COLO829 (cell line): Measurements from ENCODE around the gene PROSER1.
"Not testable (repeated sequence)": the region's sequence is repeated elsewhere in the genome, so short reads cannot be mapped to it uniquely, and the experiment has no call there.

Experiments
- DNase-seq: peaks from one replicate; pipeline ENCODE4 v3.0.0; 2012; ENCODE audit warnings: low spot score

The PROSER1 gene

GRCh38 chr13:39023761-39024160, 14.1 kb downstream of the PROSER1 start:
- DNase-seq, result no peak

DNA sequence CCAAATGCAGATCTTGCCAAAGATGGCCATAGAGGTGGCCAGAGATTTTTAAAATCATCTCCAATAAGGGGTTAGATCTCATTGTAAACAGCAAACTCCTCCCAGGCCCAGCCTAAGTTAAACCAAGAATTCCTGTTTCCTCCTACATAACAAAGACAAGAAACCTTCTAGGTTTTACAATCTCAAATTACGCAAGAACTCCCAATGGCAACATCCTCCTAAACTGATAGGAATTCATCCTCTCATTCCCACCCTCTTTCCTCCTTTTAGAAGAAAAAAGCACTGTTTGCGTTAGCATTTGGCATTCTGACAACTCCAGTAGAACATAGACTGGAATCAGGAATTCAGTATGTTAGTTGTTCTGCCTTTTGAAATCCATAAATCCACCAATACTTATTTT, 14.6 kb downstream of the PROSER1 start:
- DNase-seq, result no peak

GRCh38 chr13:39020853-39021462, 16.9 kb downstream of the PROSER1 start:
- no peak for DNase-seq

- DNase-seq, result peak; percentile 29
Observed at GRCh38 chr13:39016787-39017186, 21.1 kb downstream of the PROSER1 start.

- no peak for DNase-seq
Observed at GRCh38 chr13:39016087-39016486, 21.8 kb downstream of the PROSER1 start.

DNA sequence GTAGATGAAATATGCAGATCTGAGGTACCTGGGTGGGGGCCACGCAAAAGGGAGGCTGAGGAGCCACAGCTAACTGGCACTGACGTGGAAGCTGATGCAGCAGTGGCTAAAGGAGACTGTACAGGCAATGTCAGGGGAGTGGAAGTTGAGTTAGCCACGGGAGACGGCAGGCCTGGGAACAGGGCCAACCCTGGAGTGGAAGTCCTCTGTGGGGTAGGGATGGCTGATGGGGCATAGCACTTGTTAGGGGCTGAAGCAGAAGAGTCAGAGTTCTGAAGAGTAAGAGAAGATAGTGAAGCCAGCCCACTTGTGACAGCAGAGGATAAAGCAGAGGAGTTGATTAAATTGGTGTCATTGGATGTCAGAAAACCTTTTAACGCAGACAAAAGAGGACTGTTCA, 24.4 kb downstream of the PROSER1 start:
- no peak for DNase-seq

- DNase-seq, result no peak
Observed at GRCh38 chr13:39012608-39013007, 25.3 kb downstream of the PROSER1 start.

DNA sequence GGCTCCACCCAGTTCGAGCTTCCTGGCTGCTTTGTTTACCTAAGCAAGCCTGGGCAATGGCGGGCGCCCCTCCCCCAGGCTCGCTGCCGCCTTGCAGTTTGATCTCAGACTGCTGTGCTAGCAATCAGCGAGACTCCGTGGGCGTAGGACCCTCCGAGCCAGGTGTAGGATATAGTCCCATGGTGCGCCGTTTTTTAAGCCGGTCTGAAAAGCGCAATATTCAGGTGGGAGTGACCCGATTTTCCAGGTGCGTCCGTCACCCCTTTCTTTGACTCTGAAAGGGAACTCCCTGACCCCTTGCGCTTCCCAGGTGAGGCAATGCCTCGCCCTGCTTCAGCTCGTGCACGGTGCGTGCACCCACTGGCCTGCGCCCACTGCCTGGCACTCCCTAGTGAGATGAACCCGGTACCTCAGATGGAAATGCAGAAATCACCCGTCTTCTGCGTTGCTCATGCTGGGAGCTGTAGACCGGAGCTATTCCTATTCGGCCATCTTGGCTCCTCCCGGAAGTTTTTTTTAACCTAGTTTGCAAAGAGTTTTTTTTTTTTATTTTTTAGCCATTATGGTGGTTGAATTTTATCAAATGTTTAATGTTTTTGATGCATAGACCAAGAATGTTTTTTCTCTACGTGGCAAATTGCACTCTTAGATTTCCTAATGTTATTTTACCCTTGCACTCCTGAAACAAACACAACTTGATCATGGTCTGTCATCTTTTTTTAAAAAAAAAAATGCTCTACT, 31.3 kb downstream of the PROSER1 start:
- DNase-seq, result not testable (repeated sequence)

DNA sequence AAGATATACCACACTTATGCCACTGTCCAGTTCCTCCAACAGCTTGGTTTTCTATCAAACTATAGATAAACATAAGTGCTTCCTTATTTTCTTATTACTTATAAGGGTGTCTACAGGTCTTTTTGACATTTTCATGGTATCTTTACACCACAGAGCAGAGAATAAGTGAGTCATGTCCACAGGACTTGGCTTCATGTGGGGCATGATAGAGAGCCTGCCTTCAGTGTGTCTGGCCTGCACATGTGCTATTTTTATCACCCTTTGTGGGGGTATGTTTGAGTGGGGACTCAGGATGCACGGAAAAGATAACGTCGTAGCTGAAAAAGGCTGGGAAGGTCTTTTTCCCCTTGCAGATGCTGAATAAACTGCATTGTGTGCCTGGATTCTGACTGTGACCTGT, 39.1 kb downstream of the PROSER1 start:
- DNase-seq, result no peak

DNA sequence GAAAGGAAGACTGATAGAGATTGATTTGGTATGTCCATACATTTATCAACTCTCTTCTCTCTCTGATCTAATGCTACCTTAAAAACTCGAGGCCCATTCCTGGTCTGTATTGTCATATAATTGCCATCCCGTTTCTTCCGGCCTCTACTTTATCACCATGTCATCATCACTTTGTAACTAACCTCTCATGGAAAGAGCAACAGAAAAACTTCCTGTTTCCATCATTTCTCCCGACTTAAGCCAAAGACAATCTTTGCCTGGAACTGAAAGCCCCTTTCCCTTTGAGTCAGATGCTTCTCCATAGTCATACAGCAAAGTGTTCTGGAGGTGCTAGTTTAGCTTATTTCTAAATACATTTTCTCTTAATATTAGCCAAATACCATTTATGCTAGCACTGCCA, 44.5 kb downstream of the PROSER1 start:
- no peak for DNase-seq

GRCh38 chr13:38990693-38991092, 47.2 kb downstream of the PROSER1 start, which contains the start of gene STOML3:
TSS of gene STOML3 (minus strand) at chr13:38990831. CDS start at chr13:38990721, 110 bp downstream.
- DNase-seq, result peak; percentile 39

DNA sequence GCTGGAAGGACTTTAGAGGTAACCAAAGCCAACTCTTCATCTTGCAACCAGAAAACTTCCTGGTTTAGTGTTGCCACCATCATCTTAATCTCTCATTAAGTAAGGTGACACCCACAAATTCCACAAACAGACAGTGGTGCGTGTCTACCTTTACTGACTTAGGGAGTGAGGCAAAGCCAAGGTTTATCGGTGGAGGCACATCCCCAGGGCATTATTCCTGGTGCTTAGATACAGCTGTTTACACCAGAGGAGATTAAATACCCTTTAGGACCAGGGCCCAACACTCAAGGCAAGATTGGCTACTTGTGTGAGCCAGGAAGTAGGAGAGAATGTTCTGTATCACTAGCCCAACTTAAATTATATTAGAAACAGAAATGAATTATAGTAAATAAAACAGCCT, 56.8 kb downstream of the PROSER1 start:
- DNase-seq, result no peak

GRCh38 chr13:38980750-38981078, 57.2 kb downstream of the PROSER1 start:
- DNase-seq, result no peak

DNA sequence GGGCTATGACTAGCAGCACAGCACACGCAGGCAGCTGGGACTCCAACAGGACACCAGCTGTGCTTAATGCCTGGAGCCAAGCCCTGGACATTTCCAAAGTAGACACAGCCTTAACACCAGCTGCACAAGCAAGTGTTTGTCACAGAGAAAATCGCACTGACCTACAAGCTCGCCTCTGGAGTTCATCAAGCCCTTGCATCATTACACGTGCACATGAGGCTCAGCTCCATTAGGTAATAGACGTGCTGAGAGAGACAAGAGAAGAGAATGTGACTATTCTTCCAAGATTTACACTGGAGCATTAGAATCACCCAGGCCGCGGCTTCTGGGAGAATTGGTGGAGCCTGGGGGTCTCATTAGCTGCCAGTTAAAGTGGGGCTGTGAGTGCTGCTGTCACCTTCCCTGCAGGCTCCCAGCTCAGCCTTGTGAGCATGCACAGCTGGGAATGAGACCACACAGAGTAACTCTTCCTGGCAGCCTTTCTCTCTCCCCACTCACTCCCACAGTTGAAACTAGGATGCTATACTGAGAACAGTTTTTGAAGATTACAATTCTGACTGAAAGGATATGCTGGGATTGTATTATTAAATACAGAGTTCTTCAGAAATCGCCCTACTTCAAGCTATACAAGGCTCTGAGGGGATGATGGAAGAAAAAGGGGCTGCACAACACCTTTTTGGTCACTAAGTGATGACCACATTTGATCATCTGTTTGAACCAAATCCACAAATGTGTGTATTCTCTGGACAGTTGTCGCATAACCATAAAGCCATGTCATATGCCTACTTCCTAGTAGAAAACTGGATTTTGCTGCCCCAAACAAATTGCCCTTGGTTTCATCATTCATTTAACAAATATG, 57.8 kb downstream of the PROSER1 start:
- no peak for DNase-seq

- no peak for DNase-seq
Observed at GRCh38 chr13:38970380-38971051, 67.4 kb downstream of the PROSER1 start.

DNA sequence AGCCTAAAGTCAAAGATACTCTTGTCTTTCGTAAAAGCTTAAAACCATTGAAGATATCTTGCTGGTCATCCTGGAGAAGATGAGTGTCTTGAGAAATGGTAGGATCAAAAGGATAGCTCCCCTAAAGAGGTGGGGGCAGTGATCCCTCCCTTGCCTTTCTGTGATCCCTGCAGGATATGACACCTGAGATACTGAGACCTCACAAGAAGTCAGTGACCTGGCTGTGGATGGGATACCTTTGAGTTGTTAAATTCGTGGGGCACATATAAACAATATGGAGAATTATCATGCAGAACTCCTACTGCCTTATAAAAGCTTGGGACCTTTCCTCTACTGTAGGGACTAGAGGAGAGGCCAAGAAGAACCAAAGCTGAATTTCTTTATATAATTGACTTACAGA, 68.7 kb downstream of the PROSER1 start:
- DNase-seq, result no peak

GRCh38 chr13:38967446-38967845, 70.4 kb downstream of the PROSER1 start:
- DNase-seq, result no peak

- DNase-seq, result no peak
Observed at GRCh38 chr13:38965281-38965680, 72.6 kb downstream of the PROSER1 start.

- DNase-seq, result no peak
Observed at GRCh38 chr13:38960175-38960574, 77.7 kb downstream of the PROSER1 start.
